Right lung (tissue), 5 donors: ENCODE results near the gene ARID1A. TPM values are rescaled to one million over a fixed set of nuclear protein-coding genes. Genes with fewer than 3 reads are reported as not detected.

Experiments used
- DNase-seq, 2 donors: peaks; one replicate each; pipeline ENCODE4 v3.0.0-alpha.2; 2013
- polyA plus RNA-seq, 5 donors: library from polyadenylated mRNA; unstranded; fragments of 120-200 nt; gene quantifications; one replicate each; pipeline versions ENCODE4 v1.2.1 to v1.2.3, GENCODE V29; 2013; ENCODE audit warnings: inconsistent platforms in 1 of 5, low replicate concordance in 1 of 5; ENCODE audit not compliant: insufficient read length in 5 of 5, insufficient read depth in 1 of 5

ARID1A gene
- polyA plus RNA-seq, 5 donors = 78.6 to 106 (median 82.4) TPM

DNA sequence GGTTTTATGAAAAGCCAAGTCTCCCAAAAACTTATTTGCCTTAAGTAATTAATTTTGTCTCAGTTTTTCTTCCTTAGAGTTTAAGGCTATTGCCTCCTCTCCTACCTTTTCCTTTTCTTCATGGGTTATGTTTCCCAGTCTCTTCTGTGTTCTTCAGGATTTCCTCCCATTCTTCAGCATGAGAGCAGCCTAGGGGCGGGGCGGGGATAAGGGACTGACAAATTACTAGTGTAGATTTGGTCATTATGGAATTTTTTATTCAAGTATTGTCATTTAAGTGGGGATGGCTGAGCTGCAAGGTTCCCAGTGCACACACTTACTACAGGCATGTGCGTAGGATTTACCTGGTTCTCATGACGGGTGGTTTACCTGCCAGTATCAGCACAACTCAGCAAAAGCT lies 56.7 kb downstream of the ARID1A start:
- no peak for DNase-seq

DNA sequence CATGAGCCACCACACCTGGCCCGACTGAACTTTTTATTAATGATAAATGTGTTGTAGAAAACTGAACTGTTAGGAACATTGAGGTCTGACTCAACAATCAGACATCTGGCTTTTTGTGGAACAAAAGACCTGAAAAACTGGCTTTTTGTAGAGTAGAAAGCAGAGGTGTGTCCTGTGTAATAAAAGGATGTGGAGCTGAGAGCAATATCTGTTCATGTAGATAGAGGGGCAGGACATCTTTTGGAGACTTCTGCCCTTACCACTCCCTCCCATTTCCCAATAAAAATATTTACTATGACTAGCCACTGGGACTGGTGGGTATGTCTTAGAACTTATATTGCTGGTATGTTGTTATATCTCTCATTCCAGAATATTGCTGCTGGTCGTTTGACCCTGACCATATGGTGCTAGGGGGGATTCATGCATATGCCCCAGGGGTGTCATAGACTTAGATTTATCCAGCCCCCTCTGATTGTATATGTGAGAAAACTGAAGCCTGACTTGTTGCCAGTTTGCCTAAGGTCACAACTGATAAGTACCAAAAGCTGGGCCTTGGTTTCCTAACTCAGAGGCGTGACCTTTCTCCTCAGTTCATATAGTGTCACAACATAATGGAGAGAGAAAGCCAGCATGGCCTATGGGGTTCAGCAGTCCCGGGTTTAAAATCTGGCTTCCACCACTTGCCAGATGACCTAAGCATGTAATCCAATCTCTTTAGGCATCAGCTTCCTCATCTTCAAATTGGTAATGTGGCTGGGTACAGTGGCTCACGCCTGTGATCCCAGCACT lies 58.5 kb downstream of the ARID1A start:
- no peak for DNase-seq

DNA sequence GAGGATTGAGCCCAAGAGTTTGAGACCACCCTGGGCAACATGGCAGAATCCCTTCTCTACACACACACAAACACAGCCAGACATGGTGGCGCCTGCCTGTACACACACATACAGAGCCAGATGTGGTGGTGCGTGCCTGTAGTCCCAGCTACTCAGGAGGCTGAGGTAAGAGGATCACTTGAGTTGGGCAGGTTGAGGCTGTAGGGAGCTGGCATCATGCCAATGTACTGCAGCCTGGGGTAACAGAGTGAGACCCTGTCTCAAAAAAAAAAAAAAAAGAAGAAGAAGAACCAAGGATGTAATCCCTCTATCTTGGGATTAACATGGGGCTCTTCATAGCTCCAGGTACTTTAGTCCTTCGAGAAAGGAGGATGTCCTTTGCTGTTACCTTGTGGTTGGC lies 62.5 kb downstream of the ARID1A start:
- DNase-seq = no peak

DNA sequence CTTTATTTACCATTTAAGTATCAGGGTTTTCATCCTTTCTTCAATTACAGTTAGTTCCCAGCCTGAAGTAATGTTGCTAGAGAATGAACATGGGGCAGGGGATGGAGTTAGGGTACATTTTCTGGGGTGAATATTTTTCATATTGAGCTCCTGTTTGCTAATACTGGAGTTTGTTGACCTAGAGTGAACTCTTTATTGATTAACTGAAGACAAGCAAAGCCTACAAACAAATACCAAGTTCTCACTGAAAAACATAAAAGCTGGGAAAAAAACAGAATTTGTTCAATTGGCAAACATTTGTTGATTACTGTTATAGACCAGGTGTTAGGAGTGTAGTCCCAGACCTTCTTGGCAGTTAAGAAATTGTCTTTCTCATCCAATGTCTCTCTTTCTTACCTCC lies 63.7 kb downstream of the ARID1A start:
- DNase-seq = no peak

DNA sequence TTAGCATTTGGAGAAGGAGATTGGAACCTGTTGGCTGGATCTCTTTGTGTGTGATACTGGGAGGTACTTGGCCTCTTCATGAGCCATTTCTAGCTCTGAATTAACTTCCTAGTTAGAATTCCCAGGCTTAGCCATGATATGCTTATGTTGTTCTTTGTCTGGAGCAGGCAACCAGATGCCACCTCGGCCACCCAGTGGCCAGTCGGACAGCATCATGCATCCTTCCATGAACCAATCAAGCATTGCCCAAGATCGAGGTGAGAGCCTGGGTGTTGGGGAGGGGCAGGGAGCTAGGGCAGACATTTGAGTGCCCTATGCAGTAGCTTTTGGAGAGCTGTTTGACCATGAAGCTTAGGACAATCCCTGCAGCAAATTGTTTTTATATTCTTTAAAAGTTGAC lies 65.4 kb downstream of the ARID1A start:
- no peak for DNase-seq

DNA sequence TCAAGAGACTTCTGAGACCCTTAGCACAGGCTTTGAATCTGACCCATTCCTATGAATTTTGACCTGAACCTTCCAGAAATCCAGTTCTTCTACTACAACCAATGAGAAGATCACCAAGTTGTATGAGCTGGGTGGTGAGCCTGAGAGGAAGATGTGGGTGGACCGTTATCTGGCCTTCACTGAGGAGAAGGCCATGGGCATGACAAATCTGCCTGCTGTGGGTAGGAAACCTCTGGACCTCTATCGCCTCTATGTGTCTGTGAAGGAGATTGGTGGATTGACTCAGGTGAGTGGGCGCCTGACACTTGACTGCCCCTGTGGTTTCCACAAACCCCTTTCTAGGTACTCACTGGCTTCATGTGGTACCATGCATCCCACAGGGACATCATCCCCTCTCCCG lies 71.9 kb downstream of the ARID1A start:
- no peak for DNase-seq

DNA sequence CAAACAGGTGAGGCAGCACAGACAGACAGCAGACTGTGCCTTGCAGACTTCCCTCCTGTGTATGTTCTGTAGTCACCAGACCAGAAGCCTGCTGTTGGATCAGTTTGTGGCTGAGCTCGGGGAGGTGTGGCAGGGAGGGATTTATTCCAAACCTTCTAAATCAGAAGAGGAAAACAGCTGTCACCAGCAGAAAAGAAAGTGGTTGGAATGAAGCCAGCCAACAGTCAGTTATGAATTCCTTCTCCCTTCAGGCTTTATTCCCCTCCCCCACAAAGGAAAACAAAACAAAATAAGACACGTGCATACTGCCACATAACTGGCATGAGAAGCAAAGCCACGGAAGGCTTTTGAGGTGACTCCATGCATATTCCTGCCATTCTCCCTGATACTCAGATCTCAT lies 72.9 kb downstream of the ARID1A start:
- DNase-seq = peak; percentile 42 to 50

DNA sequence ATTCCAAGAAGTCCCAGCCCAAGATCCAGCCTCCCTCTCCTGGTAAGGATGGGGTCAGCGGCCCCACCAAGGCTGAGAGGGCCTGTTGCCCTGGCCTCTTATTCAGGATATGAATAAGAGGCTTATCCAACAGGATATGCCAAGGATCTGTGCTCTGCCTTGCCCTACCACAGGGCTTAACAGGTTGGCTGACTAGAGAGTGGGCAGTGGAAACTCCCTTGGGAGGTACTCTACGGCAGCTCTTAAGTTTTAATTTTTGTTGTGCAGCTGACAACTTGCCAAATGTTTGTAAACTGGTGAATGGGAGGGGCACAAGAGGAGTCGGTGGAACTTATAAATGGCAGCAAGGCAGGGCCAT lies 75.4 kb downstream of the ARID1A start:
- DNase-seq = no peak

DNA sequence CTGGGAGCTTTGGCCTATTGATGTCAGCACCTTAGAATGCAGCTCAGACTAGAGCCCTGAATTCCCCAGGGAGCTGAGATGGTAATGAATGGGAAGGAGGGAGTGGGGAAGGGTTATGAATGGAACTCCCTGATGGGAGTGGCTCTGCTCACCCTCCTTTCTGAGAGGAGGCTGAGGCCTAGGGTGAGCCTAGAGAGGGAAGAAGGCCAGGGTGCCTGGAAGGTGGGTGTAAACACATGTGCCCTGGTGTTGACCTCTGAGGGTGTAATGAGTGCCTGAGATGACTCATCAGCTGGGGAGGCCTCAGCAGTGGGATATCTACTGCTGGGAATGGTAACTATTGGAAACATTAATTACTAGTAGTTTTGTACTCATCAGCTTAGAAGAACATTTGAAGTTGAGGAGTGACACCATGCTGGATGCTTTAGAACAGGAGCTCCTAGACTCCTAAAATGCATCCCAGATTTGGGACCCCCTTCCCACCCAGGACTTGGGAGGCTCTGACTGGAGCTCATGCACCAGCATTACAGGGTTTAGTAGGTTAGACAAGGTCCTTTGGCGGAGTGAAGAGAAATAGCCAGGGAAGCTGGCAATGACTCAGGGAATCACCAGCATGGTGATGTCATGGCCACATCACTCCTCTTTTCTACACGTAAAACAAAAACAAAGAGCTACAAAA lies 76.0 kb downstream of the ARID1A start:
- DNase-seq = no peak

DNA sequence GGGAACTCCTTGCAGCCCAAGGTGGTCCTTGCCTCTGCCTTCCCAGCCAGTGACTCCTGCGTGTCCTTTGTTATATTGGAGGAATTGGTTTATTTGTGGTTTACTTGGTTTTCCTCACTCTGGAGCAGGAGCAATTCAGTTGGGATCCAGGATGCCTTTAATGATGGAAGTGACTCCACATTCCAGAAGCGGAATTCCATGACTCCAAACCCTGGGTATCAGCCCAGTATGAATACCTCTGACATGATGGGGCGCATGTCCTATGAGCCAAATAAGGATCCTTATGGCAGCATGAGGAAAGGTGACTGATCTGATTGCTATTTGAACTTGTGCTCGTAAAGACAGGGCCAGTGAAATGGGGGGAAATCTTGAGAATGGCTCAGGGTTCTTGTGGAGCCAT lies 76.9 kb downstream of the ARID1A start:
- no peak for DNase-seq

DNA sequence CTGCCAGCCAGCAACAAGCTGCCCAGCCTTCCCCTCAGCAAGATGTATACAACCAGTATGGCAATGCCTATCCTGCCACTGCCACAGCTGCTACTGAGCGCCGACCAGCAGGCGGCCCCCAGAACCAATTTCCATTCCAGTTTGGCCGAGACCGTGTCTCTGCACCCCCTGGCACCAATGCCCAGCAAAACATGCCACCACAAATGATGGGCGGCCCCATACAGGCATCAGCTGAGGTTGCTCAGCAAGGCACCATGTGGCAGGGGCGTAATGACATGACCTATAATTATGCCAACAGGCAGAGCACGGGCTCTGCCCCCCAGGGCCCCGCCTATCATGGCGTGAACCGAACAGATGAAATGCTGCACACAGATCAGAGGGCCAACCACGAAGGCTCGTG lies 78.6 kb downstream of the ARID1A start:
- no peak for DNase-seq

DNA sequence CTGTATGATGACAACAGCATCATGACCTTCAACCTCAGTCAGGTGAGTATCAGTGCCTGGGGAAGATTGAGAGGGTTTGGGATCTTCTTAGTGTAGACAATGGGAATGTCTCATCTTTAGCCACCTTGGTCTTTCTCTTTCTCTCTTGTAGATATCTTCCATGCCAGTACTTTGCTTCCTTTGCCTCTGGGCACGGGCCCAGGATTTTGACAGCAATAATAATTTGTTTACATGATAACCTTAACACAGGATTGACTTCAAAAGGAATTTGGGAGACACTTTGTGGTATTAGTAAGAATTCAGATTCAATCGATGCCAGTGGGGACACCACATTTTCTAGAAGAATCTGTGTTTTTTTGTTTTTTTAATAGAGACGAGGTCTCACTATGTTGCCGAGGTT lies 79.9 kb downstream of the ARID1A start:
- DNase-seq = no peak

DNA sequence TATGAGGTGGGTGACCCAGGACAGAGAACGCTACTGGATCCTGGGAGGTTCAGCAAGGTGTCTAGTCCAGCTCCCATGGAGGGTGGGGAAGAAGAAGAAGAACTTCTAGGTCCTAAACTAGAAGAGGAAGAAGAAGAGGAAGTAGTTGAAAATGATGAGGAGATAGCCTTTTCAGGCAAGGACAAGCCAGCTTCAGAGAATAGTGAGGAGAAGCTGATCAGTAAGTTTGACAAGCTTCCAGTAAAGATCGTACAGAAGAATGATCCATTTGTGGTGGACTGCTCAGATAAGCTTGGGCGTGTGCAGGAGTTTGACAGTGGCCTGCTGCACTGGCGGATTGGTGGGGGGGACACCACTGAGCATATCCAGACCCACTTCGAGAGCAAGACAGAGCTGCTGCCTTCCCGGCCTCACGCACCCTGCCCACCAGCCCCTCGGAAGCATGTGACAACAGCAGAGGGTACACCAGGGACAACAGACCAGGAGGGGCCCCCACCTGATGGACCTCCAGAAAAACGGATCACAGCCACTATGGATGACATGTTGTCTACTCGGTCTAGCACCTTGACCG lies 83.4 kb downstream of the ARID1A start:
- DNase-seq = no peak

DNA sequence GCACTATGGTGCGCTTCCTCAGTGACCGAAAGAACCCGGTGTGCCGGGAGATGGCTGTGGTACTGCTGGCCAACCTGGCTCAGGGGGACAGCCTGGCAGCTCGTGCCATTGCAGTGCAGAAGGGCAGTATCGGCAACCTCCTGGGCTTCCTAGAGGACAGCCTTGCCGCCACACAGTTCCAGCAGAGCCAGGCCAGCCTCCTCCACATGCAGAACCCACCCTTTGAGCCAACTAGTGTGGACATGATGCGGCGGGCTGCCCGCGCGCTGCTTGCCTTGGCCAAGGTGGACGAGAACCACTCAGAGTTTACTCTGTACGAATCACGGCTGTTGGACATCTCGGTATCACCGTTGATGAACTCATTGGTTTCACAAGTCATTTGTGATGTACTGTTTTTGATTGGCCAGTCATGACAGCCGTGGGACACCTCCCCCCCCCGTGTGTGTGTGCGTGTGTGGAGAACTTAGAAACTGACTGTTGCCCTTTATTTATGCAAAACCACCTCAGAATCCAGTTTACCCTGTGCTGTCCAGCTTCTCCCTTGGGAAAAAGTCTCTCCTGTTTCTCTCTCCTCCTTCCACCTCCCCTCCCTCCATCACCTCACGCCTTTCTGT lies 84.6 kb downstream of the ARID1A start:
- DNase-seq = no peak

DNA sequence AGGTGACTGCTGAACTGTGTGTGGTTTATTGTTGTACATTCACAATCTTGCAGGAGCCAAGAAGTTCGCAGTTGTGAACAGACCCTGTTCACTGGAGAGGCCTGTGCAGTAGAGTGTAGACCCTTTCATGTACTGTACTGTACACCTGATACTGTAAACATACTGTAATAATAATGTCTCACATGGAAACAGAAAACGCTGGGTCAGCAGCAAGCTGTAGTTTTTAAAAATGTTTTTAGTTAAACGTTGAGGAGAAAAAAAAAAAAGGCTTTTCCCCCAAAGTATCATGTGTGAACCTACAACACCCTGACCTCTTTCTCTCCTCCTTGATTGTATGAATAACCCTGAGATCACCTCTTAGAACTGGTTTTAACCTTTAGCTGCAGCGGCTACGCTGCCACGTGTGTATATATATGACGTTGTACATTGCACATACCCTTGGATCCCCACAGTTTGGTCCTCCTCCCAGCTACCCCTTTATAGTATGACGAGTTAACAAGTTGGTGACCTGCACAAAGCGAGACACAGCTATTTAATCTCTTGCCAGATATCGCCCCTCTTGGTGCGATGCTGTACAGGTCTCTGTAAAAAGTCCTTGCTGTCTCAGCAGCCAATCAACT lies 85.5 kb downstream of the ARID1A start:
- no peak for DNase-seq

DNA sequence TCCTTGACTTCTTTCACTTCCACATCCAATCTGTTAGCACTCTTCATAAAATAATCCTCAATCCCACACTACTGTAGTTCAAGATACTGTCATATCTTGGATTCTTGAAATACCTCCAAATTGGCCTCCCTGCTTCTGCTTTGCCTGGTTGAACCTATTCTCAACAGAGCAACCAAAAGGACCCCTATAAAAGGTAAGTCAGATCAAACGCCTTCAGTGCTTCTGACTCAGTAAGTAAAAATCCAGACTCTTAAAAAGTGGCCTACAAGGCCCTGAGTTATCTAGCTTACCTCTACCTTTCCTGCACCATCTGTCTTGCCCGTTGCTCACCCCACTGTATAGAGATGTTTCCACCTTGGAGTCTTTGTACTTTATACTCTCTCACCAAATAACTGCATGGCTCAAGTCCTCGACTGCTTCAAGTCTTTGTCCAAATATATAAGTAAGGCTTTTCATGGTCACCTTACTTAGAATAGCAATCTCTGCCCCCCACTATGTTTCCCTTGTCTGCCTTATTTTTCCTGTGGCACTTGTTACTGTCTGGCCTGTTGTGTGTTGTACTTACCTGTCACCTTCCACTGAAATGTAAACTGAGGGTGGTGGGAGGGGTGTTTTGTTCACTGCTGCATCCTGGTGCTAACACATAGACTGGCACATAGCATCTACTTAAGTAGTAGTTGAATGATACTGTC lies 86.9 kb downstream of the ARID1A start:
- no peak for DNase-seq

DNA sequence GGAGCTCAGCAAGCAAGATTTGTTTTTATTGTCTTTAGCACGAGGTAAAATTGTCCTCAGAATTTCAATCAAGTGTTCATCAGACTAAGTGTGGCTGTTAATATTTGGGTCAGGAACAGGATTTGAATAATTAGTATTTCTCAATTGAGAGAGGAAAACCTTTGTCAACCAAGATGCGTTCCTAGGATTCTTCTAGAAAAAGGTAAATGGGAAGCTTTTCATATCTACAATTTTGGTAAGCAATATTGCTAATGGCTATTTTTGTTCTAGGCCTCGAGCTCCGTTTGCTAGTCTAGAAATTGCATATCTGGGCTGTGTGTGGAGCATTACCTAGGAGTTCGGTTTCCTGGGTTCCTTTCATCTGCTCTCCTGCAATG lies 87.8 kb downstream of the ARID1A start:
- DNase-seq = no peak

DNA sequence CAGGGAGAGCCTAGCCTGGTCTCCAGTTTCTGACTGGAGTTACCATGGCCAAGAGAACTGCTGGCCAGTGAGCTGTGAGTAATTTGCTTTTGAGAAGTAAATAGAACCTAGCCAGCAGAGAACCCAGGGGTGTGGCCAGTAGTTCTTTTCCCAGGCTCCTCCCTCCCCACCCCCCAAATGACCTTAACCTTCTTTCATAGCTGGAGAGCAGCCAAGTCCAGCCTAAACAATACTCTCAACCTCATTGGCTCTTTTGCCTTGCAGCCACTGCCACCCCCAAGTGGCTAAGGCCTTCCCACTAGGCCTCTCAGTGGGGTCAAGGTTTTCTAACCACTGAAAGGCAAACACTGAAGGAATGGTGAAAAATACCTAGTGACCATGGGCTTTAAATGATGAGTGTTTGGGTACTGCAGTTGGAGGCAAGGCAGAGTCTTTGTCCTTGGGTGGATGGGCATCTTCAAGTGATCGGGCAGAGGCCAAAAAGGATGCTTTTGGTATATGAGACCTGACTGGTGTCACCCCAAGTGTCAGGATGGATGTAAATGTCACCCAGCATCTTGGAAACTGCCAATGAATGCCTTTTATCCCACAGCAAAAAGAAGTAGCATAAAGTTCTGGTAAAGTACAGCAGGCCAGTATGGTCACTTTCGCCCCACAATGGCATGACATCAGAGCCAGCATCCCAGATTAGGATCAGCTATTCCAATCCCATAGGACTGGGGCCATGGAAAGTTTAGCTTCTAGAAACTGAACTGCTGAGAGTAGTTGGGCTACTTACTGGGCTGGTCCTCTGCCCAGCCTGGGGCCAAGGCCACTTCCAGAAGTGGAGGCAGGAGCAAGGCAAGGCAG lies 88.4 kb downstream of the ARID1A start:
- DNase-seq = peak; percentile 59 to 67

DNA sequence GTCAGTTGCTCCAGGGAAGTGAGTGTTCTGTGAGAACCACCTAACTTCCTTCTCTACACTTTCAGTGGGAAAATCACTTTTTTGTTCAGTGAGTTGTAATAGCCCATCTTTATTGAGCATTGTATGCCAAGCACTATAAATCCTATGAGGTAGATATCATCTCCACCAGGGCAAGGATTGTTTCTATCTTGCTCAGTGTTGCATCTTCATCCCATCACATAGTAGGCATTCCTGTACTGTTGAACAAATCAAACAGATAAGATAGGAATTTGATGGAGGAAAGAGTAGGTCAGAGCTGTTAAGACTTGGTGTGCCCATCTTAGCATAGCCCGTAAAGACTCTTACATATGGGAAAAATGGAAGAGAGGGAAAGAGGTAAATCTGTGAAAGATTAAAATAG lies 89.1 kb downstream of the ARID1A start:
- DNase-seq = no peak

DNA sequence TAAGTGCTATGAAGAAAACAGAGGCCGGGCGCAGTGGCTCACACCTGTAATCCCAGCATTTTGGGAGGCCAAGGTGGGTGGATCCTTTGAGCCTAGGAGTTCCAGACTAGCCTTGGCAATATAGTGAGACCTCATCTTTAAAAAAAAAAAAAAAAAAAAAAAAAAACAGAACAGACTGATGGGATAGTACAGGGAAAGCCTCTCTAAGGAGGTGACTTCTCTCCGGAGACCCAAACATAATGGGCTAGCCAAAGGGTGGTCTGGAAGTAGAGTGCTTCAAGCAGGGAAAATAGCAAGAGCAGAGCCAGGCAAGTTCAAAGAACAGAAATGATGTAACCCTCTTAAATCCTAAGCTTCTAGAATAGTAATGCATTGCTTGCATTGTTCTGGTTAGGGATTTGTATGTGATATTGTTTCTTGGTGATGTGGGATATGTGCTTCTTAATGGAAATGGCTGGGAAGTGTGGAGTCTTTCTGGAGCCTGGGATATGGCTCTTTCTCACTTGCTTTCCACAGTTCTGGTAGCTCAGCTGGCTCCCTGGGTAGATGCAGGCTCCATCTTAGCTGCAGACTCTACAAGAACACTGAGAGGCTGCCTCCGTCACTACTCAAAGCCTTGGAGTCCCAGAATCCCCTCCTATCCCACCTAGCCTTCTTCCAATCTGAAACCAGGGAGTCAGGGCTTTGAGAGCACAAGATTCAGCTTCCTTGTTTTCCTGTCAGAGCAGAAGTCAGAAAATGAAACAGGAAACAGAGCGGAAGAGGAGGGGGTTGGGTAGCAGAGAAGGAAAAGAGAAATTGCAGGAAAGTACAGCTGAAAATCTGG lies 90.0 kb downstream of the ARID1A start:
- DNase-seq = peak in 1 of 2 donors; percentile 31
